HepG2 (cell line): ENCODE measurements around the gene MORN1. TPM values are rescaled to one million over a fixed set of nuclear protein-coding genes. Genes with fewer than 3 reads are reported as not detected.

Experiments used
- ATAC-seq: fragments of 200-7000 bp; cut with Tn5 transposase; 3 replicates; pipeline ENCODE4 v1.9.1; 2020; ENCODE audit warnings: mild to moderate bottlenecking, moderate library complexity
- BruUV-seq: library from RNA; stranded (reverse); fragments of 400-500 nt; replicated peaks from 2 replicates; lab custom pipeline; 2021; lab: Mats Ljungman, UMichigan
- CTCF ChIA-PET: fragments of 300-600 bp; formaldehyde crosslinking; extraction: SDS; loops from one replicate; lab custom pipeline; 2021; ENCODE audit warnings: low total read pairs, inconsistent platforms, low intra/inter-chr PET ratio; lab: Yijun Ruan, JAX
- POLR2A ChIA-PET: fragments of 350-600 bp; sonication (Branson Sonifier 250); formaldehyde crosslinking; loops from one replicate; lab custom pipeline; 2020; ENCODE audit warnings: antibody characterized with exemption, inconsistent platforms; lab: Yijun Ruan, JAX
- DNase-seq: peaks from one replicate; pipeline ENCODE4 v3.0.0-alpha.2; 2015; ENCODE audit warnings: low spot score
- FAIRE-seq: peaks from 3 replicates; lab custom pipeline; 2011; peaks lifted over from hg19 to GRCh38; lab: Jason Lieb, UNC
- H2AFZ ChIP-seq: one replicate; pipeline ENCODE4 v1.6.1; 2011; ENCODE audit warnings: low read length, inconsistent platforms
- H3K27ac ChIP-seq: fragments of 300-600 bp; 3 replicates; pipeline ENCODE4 v1.8.0; 2011; ENCODE audit warnings: mixed run types, mild to moderate bottlenecking, mixed read lengths, low read length, inconsistent platforms; ENCODE audit not compliant: insufficient read depth; ENCODE audit errors: extremely low read length
- H3K27me3 ChIP-seq, 2 experiments: fragments of 200-600 bp in 1 of 2; 2 replicates in 1 of 2; 3 replicates in 1 of 2; pipeline versions ENCODE4 v1.6.0 to v1.8.0; 2011; ENCODE audit warnings: low read length in 2 of 2, mild to moderate bottlenecking in 2 of 2, moderate library complexity in 2 of 2, inconsistent platforms in 1 of 2; ENCODE audit not compliant: insufficient read depth in 2 of 2, control insufficient read depth in 1 of 2
- H3K36me3 ChIP-seq, 2 experiments: fragments of 200-600 bp in 1 of 2; replicated peaks in 1 of 2; 2 replicates in 1 of 2; 3 replicates in 1 of 2; pipeline versions ENCODE4 v1.5.1 to v1.8.0; 2011; ENCODE audit warnings: low read length in 2 of 2, inconsistent platforms in 1 of 2; ENCODE audit not compliant: insufficient read depth in 2 of 2, control insufficient read depth in 1 of 2
- H3K4me1 ChIP-seq: 2 replicates; pipeline ENCODE4 v1.5.1; 2012; ENCODE audit warnings: low read length, inconsistent platforms; ENCODE audit not compliant: insufficient read depth
- H3K4me2 ChIP-seq: 2 replicates; pipeline ENCODE4 v1.6.0; 2011; ENCODE audit warnings: low read depth, low read length, inconsistent platforms
- H3K4me3 ChIP-seq, 3 experiments: fragments of 200-600 bp in 1 of 3; sonication (generic), shearing (Covaris generic) in 1 of 3; replicated peaks in 1 of 3; 2 replicates each; pipeline ENCODE4 v1.5.1; 2011 to 2016; ENCODE audit warnings: low read length in 3 of 3, inconsistent platforms in 2 of 3, low read depth in 2 of 3, mild to moderate bottlenecking in 2 of 3, control low read depth in 1 of 3, mixed read lengths in 1 of 3; ENCODE audit not compliant: insufficient read depth in 1 of 3
- H3K79me2 ChIP-seq: one replicate; pipeline ENCODE4 v1.6.1; 2011; ENCODE audit warnings: low read length, inconsistent platforms; ENCODE audit not compliant: insufficient read depth
- H3K9ac ChIP-seq: 2 replicates; pipeline ENCODE4 v1.6.0; 2011; ENCODE audit warnings: mild to moderate bottlenecking, low read depth, low read length, inconsistent platforms; ENCODE audit not compliant: insufficient read depth
- H3K9me3 ChIP-seq: 2 replicates; pipeline ENCODE4 v1.5.1; 2012; ENCODE audit warnings: mild to moderate bottlenecking, low read length
- H4K20me1 ChIP-seq: 2 replicates; pipeline ENCODE4 v1.6.0; 2011; ENCODE audit warnings: inconsistent platforms, mild to moderate bottlenecking, low read length, moderate library complexity; ENCODE audit not compliant: insufficient read depth
- ATRX ChIP-seq: sonication (generic); formaldehyde crosslinking; IDR thresholded peaks from 2 replicates; pipeline ENCODE4 v1.4.0; 2020; ENCODE audit warnings: missing genetic modification reagents, borderline replicate concordance
- HNRNPUL1 ChIP-seq: fragments of 200-400 bp; formaldehyde crosslinking; IDR thresholded peaks from 2 replicates; pipeline ENCODE4 v1.6.1; 2017; ENCODE audit warnings: low read depth, mild to moderate bottlenecking, low read length, moderate library complexity
- MEF2D ChIP-seq: sonication (generic); formaldehyde crosslinking; IDR thresholded peaks from 2 replicates; pipeline ENCODE4 v1.5.1; 2020; ENCODE audit warnings: mild to moderate bottlenecking, missing genetic modification reagents
- MXI1 ChIP-seq: IDR thresholded peaks from 3 replicates; pipeline ENCODE4 v1.6.1; 2012; ENCODE audit warnings: low read depth, low read length, inconsistent platforms, borderline replicate concordance
- ONECUT2 ChIP-seq: sonication (generic); formaldehyde crosslinking; IDR thresholded peaks from 2 replicates; pipeline ENCODE4 v1.4.0; 2020; ENCODE audit warnings: missing genetic modification reagents
- ZNF335 ChIP-seq: sonication (generic); formaldehyde crosslinking; IDR thresholded peaks from 2 replicates; pipeline ENCODE4 v1.4.0; 2020; ENCODE audit warnings: missing genetic modification reagents
- ZNF674 ChIP-seq: sonication (generic); formaldehyde crosslinking; IDR thresholded peaks from 2 replicates; pipeline ENCODE4 v1.5.0; 2020; ENCODE audit warnings: low read depth, mild to moderate bottlenecking, missing genetic modification reagents
- WGBS: methylation state at CpG from one replicate; pipeline ENCODE4 v1.1.6; 2017; ENCODE audit warnings: low lambda C conversion rate; 5-methylcytosine and 5-hydroxymethylcytosine counted together
- in situ Hi-C: cut with HindIII; loops from 2 replicates; pipeline ENCODE4 v1.10.0; 2017; ENCODE audit warnings: low pct_unique_long_range_greater_than_20kb; ENCODE audit not compliant: extremely low pct_ligation_motif_present
- intact Hi-C: fragments of 100-400 bp; cut with micrococcal nuclease; formaldehyde crosslinking; loops from one replicate; pipeline ENCODE4 v1.10.0; 2022; ENCODE audit not compliant: unreplicated experiment
- polyA plus RNA-seq, 8 experiments: library from polyadenylated mRNA; depleted of rRNA in 3 of 8; stranded (reverse) in 7 of 8; unstranded in 1 of 8; fragments of >200 nt; fragmentation: Illumina TruSeq in 4 of 8; extraction: Trizol in 4 of 8; gene quantifications; 2 replicates each; pipeline versions ENCODE4 v1.2.1 to v1.2.3, GENCODE V29; 2011 to 2016; ENCODE audit warnings: low read depth in 4 of 8, missing spikeins in 1 of 8, mixed read lengths in 1 of 8; ENCODE audit not compliant: insufficient read depth in 1 of 8
- total RNA-seq, 5 experiments: library from RNA; depleted of rRNA; stranded (reverse); fragments of >200 nt; fragmentation: Illumina TruSeq; extraction: Trizol; gene quantifications; 2 replicates each; pipeline ENCODE4 v1.2.3, GENCODE V29; 2016; ENCODE audit warnings: low read depth in 1 of 5
- TF ChIP-seq, protein P1 (sequence below): fragments of 450-650 bp; IDR thresholded peaks from 2 replicates; pipeline ENCODE4 v1.6.1; 2016
- TF ChIP-seq, protein P2 (sequence below): sonication (generic); formaldehyde crosslinking; IDR thresholded peaks from 2 replicates; pipeline ENCODE4 v1.4.0; 2020; ENCODE audit warnings: mild to moderate bottlenecking, missing genetic modification reagents

Gene MORN1
- total and polyA plus RNA-seq, 2 of the 13 experiments (the other 11 are each of a cell fraction or from before 2014, with no cell fraction given): 3.1 to 6.5 TPM

DNA sequence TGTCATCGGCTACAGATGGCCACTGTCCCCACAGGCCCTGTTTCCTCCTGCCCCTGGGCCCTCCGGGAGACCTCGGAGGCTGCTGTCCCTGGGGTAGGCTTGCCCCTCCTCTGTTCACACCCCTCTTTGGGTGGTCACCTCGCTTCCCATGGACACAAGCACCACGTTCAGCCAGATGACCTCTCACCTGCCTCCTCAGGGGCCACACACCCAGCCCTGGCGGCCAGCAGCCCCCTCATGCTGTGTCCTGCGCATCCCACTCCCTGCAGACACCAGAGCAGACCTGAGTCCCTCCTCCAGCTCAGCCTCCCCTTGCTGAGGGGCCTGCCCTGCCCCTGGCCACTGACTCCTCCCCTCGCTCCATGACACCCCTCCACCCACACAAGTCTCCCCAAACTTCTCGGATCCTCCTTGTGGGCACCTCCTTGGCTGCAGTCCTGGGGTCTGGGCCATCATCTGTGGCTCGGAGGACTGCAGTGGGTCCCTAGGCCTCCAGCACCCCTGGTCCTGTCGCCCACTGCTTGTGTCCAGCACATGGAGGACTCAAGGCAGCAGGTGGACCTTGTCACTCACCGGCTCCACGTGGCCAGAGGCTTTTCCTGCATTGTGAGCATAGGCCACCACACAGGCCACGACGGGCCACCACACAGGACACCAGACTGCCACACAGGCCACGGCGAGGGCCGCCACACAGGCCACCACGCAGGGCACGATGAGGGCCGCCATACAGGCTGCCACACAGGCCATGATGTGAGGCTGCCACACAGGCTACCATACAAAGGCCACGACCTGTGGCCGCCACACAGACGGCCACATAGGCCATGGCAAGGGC, 51.1 kb downstream of the MORN1 start:
- CTCF ChIA-PET: no interaction called here
- no peak for DNase-seq
- H3K36me3 ChIP-seq: no peaks in the 10 kb centered on the region
- no peaks in the 10 kb centered on the region for H3K9me3 ChIP-seq
- WGBS: 45% methylated on average over 11 of the region's 24 CpGs
- H2AFZ ChIP-seq: no peak overlapping the region
- H4K20me1 ChIP-seq: no peaks in the 10 kb centered on the region
- no peaks in the 10 kb centered on the region for H3K79me2 ChIP-seq
- H3K27ac ChIP-seq: no peak overlapping the region
- POLR2A ChIA-PET: no interaction called here
- H3K9ac ChIP-seq: no peak overlapping the region
- intact Hi-C loops: no loop called here
- H3K4me1 ChIP-seq: no peaks in the 10 kb centered on the region
- no peak for ATAC-seq
- no peak overlapping the region for H3K4me3 ChIP-seq
- in situ Hi-C loops: no loop called here
- BruUV-seq: no TSS peak
- TF ChIP-seq, protein P1, sequence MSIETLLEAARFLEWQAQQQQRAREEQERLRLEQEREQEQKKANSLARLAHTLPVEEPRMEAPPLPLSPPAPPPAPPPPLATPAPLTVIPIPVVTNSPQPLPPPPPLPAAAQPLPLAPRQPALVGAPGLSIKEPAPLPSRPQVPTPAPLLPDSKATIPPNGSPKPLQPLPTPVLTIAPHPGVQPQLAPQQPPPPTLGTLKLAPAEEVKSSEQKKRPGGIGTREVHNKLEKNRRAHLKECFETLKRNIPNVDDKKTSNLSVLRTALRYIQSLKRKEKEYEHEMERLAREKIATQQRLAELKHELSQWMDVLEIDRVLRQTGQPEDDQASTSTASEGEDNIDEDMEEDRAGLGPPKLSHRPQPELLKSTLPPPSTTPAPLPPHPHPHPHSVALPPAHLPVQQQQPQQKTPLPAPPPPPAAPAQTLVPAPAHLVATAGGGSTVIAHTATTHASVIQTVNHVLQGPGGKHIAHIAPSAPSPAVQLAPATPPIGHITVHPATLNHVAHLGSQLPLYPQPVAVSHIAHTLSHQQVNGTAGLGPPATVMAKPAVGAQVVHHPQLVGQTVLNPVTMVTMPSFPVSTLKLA: peak; percentile 76
- TF ChIP-seq HNRNPUL1: no peak
- H3K27me3 ChIP-seq: peaks cover 29 to 79% of the 10 kb centered on the region in 2 experiments; a peak in 4 of 5 replicates
- no peak overlapping the region for H3K4me2 ChIP-seq
- FAIRE-seq: no peak

DNA sequence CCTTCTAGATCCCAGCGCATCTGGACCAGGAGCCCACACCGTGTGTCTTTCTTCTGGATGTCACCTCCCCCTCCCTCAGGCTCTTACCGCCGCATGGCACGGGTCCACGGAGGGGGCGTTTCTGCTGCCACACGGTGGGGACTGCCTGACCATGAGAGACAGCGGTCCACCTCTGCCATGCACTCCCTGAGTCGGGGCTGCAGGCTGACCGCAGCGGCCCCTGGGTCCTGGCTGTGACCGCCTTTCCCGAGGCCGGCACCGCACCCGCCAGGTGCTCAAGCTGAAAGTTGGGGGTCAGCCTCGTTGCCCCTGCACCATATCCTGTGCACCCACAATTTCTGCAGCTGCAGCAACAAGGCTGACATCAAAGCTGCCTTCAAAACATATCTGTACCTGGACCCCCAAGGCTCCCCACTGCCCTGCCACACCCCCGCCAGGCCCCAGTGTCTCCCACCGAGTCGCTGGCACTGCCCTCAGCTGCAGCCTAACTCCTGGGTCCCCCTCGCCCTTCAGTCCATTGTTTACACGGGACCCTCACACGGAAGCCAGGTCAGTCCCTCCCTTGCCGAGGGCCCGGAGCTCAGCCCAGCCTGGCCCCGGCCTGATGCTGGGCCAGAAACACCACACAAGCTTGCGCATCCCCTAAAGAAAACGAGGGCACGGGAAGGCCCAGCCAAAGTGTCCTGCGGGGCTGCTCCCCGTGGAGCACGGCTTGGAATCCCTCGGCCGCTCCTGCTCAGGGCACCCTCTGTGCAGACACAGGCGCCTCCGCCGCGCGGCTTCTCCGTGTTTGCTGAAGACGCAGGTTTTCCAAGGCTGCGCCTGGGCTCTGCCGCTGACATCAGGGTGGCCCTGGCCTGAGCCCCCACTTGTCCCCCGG, 51.9 kb downstream of the MORN1 start:
- H3K9me3 ChIP-seq: no peaks in the 10 kb centered on the region
- no peaks in the 10 kb centered on the region for H3K79me2 ChIP-seq
- ChIA-PET CTCF (no interaction called here), POLR2A (no interaction called here)
- ATAC-seq (no peak), FAIRE-seq (no peak), DNase-seq (no peak)
- no peak overlapping the region for H3K4me3 ChIP-seq
- H3K4me2 ChIP-seq: no peak overlapping the region
- BruUV-seq: no TSS peak
- no peak overlapping the region for H3K9ac ChIP-seq
- no peaks in the 10 kb centered on the region for H3K4me1 ChIP-seq
- peaks cover 27 to 87% of the 10 kb centered on the region in 2 experiments; a peak in 4 of 5 replicates for H3K27me3 ChIP-seq
- H3K27ac ChIP-seq: no peak overlapping the region
- H2AFZ ChIP-seq: no peak overlapping the region
- no peaks in the 10 kb centered on the region for H3K36me3 ChIP-seq
- intact Hi-C loops: no loop called here
- in situ Hi-C loops: no loop called here
- TF ChIP-seq ZNF674 (CRISPR knock-in tag): no peak
- no peak for TF ChIP-seq MXI1
- TF ChIP-seq, protein P2, sequence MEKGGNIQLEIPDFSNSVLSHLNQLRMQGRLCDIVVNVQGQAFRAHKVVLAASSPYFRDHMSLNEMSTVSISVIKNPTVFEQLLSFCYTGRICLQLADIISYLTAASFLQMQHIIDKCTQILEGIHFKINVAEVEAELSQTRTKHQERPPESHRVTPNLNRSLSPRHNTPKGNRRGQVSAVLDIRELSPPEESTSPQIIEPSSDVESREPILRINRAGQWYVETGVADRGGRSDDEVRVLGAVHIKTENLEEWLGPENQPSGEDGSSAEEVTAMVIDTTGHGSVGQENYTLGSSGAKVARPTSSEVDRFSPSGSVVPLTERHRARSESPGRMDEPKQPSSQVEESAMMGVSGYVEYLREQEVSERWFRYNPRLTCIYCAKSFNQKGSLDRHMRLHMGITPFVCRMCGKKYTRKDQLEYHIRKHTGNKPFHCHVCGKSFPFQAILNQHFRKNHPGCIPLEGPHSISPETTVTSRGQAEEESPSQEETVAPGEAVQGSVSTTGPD (CRISPR knock-in tag): no peak
- no peak for TF ChIP-seq ATRX (CRISPR knock-in tag)
- no peak for TF ChIP-seq ONECUT2 (CRISPR knock-in tag)
- TF ChIP-seq MEF2D: no peak
- no peak for TF ChIP-seq ZNF335
- no peaks in the 10 kb centered on the region for H4K20me1 ChIP-seq
- WGBS: 50% methylated on average over 12 of the region's 45 CpGs
